Measurements from ENCODE around the gene TBK1.

DNA sequence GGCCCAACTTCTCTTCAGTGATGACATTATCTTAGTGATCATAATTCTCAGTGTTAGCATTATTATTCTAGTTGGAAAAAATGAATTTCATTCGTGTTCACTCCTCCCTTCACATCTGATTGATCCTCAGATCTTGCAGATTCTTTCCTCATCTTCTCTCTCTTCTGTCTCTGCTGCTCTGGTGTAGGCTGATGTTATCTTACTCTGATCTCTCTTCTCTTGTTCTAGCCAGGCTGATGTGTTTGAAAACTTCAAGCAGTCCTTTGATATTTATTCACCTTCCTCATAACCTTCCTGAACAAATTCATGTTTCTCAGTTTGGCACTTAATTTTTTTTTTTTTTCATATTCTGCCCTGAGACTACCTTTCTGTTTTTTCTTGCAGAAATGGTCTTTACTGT is 5.6 kb upstream of the TBK1 start:
- TF ChIP-seq POLR2AphosphoS5 (IDR thresholded peaks at IDR 0.05) (no peak), EP300 (IDR thresholded peaks at IDR 0.05) (no peak)
- TF ChIP-seq, protein P1, sequence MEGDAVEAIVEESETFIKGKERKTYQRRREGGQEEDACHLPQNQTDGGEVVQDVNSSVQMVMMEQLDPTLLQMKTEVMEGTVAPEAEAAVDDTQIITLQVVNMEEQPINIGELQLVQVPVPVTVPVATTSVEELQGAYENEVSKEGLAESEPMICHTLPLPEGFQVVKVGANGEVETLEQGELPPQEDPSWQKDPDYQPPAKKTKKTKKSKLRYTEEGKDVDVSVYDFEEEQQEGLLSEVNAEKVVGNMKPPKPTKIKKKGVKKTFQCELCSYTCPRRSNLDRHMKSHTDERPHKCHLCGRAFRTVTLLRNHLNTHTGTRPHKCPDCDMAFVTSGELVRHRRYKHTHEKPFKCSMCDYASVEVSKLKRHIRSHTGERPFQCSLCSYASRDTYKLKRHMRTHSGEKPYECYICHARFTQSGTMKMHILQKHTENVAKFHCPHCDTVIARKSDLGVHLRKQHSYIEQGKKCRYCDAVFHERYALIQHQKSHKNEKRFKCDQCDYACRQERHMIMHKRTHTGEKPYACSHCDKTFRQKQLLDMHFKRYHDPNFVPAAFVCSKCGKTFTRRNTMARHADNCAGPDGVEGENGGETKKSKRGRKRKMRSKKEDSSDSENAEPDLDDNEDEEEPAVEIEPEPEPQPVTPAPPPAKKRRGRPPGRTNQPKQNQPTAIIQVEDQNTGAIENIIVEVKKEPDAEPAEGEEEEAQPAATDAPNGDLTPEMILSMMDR (IDR thresholded peaks at IDR 0.05): no peak

All from upper lobe of left lung (tissue), 4 donors.